ENCODE data around the gene LENG8. TPM values are rescaled to one million over a fixed set of nuclear protein-coding genes. Genes with fewer than 3 reads are reported as not detected.

The LENG8 gene
- total RNA-seq, 2 donors from 2014 or later = 282 to 305 TPM

DNA sequence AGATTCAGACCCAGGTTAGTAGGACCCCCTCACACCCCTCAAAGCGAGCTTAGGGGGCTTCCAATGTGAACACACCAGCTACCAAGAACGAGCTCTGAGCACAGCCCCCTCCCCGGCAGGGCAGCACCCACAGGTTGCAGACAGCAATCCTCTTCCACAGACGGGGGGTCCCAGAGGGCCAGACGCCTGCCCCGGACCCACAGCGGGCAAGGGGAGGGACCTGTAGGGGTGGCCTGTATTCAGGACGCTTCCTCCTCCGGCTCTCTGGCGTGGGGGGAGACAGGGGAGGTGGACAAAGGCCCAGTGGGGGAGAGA lies 29.0 kb upstream of the LENG8 start:
- TF ChIP-seq, protein P1, sequence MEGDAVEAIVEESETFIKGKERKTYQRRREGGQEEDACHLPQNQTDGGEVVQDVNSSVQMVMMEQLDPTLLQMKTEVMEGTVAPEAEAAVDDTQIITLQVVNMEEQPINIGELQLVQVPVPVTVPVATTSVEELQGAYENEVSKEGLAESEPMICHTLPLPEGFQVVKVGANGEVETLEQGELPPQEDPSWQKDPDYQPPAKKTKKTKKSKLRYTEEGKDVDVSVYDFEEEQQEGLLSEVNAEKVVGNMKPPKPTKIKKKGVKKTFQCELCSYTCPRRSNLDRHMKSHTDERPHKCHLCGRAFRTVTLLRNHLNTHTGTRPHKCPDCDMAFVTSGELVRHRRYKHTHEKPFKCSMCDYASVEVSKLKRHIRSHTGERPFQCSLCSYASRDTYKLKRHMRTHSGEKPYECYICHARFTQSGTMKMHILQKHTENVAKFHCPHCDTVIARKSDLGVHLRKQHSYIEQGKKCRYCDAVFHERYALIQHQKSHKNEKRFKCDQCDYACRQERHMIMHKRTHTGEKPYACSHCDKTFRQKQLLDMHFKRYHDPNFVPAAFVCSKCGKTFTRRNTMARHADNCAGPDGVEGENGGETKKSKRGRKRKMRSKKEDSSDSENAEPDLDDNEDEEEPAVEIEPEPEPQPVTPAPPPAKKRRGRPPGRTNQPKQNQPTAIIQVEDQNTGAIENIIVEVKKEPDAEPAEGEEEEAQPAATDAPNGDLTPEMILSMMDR (IDR thresholded peaks at IDR 0.05) = no peak
- H3K36me3 ChIP-seq = no peaks in the 10 kb centered on the region
- no peak overlapping the region for H3K27ac ChIP-seq
- H3K4me3 ChIP-seq = no peak overlapping the region
- no peaks in the 10 kb centered on the region for H3K9me3 ChIP-seq
- no peaks in the 10 kb centered on the region for H3K27me3 ChIP-seq (replicated peaks; ENCODE audit: insufficient read depth)
- DNase-seq (ENCODE audit: low spot score) (no peak), ATAC-seq (ENCODE audit: insufficient number of reproducible peaks, low FRiP score, low read depth) (no peak)
- no peaks in the 10 kb centered on the region for H3K4me1 ChIP-seq (ENCODE audit: control insufficient read depth in 1 of 2, low read depth in 2 of 2)

DNA sequence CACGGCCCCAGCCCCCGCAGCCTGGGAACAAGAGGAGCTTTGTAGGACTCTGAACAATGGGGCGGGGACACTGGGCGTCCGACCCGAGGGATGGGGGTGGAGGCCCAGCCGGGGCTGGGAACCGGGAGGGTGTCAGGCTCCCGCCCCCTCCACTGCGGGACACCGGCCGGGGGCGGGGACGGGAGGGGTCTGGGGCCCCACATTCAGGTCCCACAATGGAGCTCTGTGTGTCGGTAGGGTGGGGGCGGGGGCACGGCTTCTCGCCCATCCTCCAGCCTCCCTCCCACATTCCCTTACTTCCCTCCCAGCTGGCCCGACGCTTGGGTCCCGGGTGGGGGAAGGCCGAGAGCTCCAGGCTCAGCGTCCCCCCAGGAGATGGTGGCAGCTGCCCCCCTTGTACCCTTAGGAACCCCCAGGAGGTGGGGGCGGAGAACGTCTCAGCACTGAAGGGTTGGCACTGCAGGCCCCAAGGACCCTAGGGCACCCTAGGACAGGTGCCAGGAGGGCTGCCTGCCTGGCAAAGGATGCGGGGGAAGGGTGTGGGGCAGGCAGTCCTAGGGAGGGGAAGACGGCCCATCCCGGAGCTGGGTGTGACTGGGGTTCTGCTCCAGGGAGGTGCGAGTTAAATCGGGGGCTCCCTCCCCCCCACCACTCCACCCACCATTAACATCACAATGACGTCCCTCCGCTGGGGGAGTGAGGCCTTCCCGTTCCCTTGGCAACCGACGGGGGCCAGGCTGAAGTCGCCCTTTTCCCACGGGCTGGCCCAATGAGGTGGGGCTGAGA lies 28.4 kb upstream of the LENG8 start:
- H3K4me3 ChIP-seq = no peak overlapping the region
- no peaks in the 10 kb centered on the region for H3K27me3 ChIP-seq (replicated peaks; ENCODE audit: insufficient read depth)
- TF ChIP-seq, protein P1 (IDR thresholded peaks at IDR 0.05) = no peak
- no peaks in the 10 kb centered on the region for H3K4me1 ChIP-seq (ENCODE audit: control insufficient read depth in 1 of 2, low read depth in 2 of 2)
- ATAC-seq (ENCODE audit: insufficient number of reproducible peaks, low FRiP score, low read depth) (no peak), DNase-seq (ENCODE audit: low spot score) (no peak)
- no peaks in the 10 kb centered on the region for H3K9me3 ChIP-seq
- no peak overlapping the region for H3K27ac ChIP-seq
- H3K36me3 ChIP-seq = no peaks in the 10 kb centered on the region

DNA sequence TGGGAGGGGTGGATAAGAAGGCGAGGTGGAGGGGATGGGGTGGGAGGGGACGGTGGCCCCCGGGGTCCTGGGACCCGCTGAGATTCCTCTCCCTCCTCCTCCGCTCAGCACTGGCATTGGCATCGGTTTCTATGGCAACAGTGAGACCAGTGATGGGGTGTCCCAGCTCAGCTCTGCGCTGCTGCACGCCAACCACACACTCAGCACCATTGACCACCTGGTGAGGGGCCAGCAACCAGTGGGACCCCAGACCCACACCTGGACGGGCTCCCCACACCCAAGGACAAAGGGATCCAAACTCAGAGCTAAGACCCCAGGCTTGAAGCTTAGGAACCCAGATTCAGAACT lies 27.9 kb upstream of the LENG8 start:
- Histone ChIP-seq H3K4me3 (no peak overlapping the region), H3K27me3 (replicated peaks; ENCODE audit: insufficient read depth) (no peaks in the 10 kb centered on the region)
- no peak for ATAC-seq (ENCODE audit: insufficient number of reproducible peaks, low FRiP score, low read depth)

DNA sequence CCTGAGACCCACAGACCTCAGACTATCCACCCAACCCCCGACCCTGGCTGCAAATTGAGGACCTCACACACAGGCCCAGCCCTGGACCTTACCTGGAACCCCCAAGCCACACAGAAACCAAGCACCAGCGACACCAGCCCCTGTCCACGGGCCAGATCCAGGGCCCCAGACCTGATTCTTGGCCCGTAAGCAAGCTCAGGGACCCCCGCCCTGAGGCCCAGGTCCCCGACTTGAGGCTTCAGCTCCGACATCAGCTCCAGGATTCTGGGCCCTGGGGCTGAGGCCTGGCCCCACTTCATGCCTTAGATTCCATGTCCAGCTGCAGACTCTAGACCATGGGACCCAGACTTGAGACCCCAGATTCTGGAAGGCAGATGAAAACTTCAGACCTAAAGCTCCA lies 27.5 kb upstream of the LENG8 start:
- Histone ChIP-seq H3K9me3 (no peaks in the 10 kb centered on the region), H3K36me3 (no peaks in the 10 kb centered on the region), H3K27me3 (replicated peaks; ENCODE audit: insufficient read depth) (no peaks in the 10 kb centered on the region), H3K4me1 (ENCODE audit: control insufficient read depth in 1 of 2, low read depth in 2 of 2) (no peaks in the 10 kb centered on the region), H3K27ac (no peak overlapping the region), H3K4me3 (no peak overlapping the region)
- DNase-seq (ENCODE audit: low spot score) (no peak), ATAC-seq (ENCODE audit: insufficient number of reproducible peaks, low FRiP score, low read depth) (no peak)
- TF ChIP-seq, protein P1 (IDR thresholded peaks at IDR 0.05) = no peak

More for the DNA sequence above, 27.9 kb upstream of the LENG8 start:
- Histone ChIP-seq H3K27ac (no peak overlapping the region), H3K9me3 (no peaks in the 10 kb centered on the region), H3K4me1 (ENCODE audit: control insufficient read depth in 1 of 2, low read depth in 2 of 2) (no peaks in the 10 kb centered on the region), H3K36me3 (no peaks in the 10 kb centered on the region)
- TF ChIP-seq, protein P1 (IDR thresholded peaks at IDR 0.05) = no peak
- DNase-seq (ENCODE audit: low spot score) = no peak

DNA sequence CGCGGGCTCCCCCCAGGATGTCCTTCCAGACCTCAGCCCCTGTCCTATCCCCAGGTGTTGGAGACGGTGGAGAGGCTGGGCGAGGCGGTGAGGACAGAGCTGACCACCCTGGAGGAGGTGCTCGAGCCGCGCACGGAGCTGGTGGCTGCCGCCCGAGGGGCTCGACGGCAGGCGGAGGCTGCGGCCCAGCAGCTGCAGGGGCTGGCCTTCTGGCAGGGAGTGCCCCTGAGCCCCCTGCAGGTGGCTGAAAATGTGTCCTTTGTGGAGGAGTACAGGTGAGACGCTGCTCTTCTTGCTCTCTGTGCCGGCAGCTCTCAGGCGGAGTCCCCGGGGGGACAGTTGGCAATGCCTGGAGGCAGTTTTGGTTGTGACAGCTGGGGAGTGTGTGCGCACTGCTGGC lies 26.9 kb upstream of the LENG8 start:
- TF ChIP-seq, protein P1 (IDR thresholded peaks at IDR 0.05) = no peak
- no peak overlapping the region for H3K27ac ChIP-seq

More for the DNA sequence above, 26.9 kb upstream of the LENG8 start:
- no peak for ATAC-seq (ENCODE audit: insufficient number of reproducible peaks, low FRiP score, low read depth)
- H3K4me1 ChIP-seq (ENCODE audit: control insufficient read depth in 1 of 2, low read depth in 2 of 2) = no peaks in the 10 kb centered on the region
- H3K36me3 ChIP-seq = no peaks in the 10 kb centered on the region
- no peaks in the 10 kb centered on the region for H3K27me3 ChIP-seq (replicated peaks; ENCODE audit: insufficient read depth)
- no peak overlapping the region for H3K4me3 ChIP-seq
- no peaks in the 10 kb centered on the region for H3K9me3 ChIP-seq
- no peak for DNase-seq (ENCODE audit: low spot score)
